Activated CD8-positive, alpha-beta memory T cell treated with anti-CD3 and anti-CD28 coated beads, Interleukin-2, amount 50 U/mL, for 48 hours (primary cell): ENCODE measurements around the gene CERT1.
A peak's percentile ranks its signal among the peaks of the same experiment; 100 is the strongest.
"Not testable (repeated sequence)": the region's sequence is repeated elsewhere in the genome, so short reads cannot be mapped to it uniquely, and the experiment has no call there.

ENCODE experiments used
- DNase-seq: peaks from one replicate; pipeline ENCODE4 v3.0.0-alpha.2; 2020

Gene CERT1

GRCh38 chr5:75511435-75512382 lies at the start of gene CERT1, which contains the start of gene POLK:
Gene CERT1 (minus strand): TSS chr5:75511629. CDS start chr5:75511207, 422 bp downstream.
Gene POLK (plus strand): TSS chr5:75511891.
- DNase-seq: peak; percentile 93

GRCh38 chr5:75560655-75561054 lies 49.2 kb upstream of the CERT1 start:
- DNase-seq: not testable (repeated sequence)

- no peak for DNase-seq
Measured at GRCh38 chr5:75558981-75559632, 47.7 kb upstream of the CERT1 start.

- DNase-seq: no peak
Measured at GRCh38 chr5:75558221-75558620, 46.8 kb upstream of the CERT1 start.

GRCh38 chr5:75553358-75553757 lies 41.9 kb upstream of the CERT1 start:
- no peak for DNase-seq

GRCh38 chr5:75552764-75553163 lies 41.3 kb upstream of the CERT1 start:
- no peak for DNase-seq

GRCh38 chr5:75551471-75551870 lies 40.0 kb upstream of the CERT1 start:
- DNase-seq: no peak

GRCh38 chr5:75550597-75550996 lies 39.2 kb upstream of the CERT1 start:
- DNase-seq: no peak

GRCh38 chr5:75547812-75548211 lies 36.4 kb upstream of the CERT1 start:
- no peak for DNase-seq

GRCh38 chr5:75546830-75547229 lies 35.4 kb upstream of the CERT1 start:
- DNase-seq: no peak

GRCh38 chr5:75545131-75545530 lies 33.7 kb upstream of the CERT1 start:
- no peak for DNase-seq

GRCh38 chr5:75538211-75538610 lies 26.8 kb upstream of the CERT1 start:
- DNase-seq: no peak

- DNase-seq: no peak
Measured at GRCh38 chr5:75536694-75537360, 25.4 kb upstream of the CERT1 start.

GRCh38 chr5:75536147-75536546 lies 24.7 kb upstream of the CERT1 start:
- DNase-seq: no peak

GRCh38 chr5:75534734-75535133 lies 23.3 kb upstream of the CERT1 start:
- DNase-seq: no peak

GRCh38 chr5:75533716-75534115 lies 22.3 kb upstream of the CERT1 start:
- not testable (repeated sequence) for DNase-seq

GRCh38 chr5:75532190-75532589 lies 20.8 kb upstream of the CERT1 start:
- DNase-seq: no peak

GRCh38 chr5:75529185-75529584 lies 17.8 kb upstream of the CERT1 start:
- no peak for DNase-seq

- DNase-seq: no peak
Measured at GRCh38 chr5:75526070-75526469, 14.6 kb upstream of the CERT1 start.

- no peak for DNase-seq
Measured at GRCh38 chr5:75525344-75525743, 13.9 kb upstream of the CERT1 start.

- DNase-seq: no peak
Measured at GRCh38 chr5:75524591-75524990, 13.2 kb upstream of the CERT1 start.

- no peak for DNase-seq
Measured at GRCh38 chr5:75524071-75524470, 12.6 kb upstream of the CERT1 start.

- no peak for DNase-seq
Measured at GRCh38 chr5:75523275-75523674, 11.8 kb upstream of the CERT1 start.

- no peak for DNase-seq
Measured at GRCh38 chr5:75522542-75522941, 11.1 kb upstream of the CERT1 start.
